GM06990 (cell line): ENCODE results near the gene ACAD8.

Experiments used
- DNase-seq: peaks from one replicate; pipeline ENCODE4 v3.0.0-alpha.2; 2011; ENCODE audit not compliant: insufficient read length; ENCODE audit errors: extremely low read depth
- H3K27me3 ChIP-seq: replicated peaks from 2 replicates; pipeline ENCODE4 v1.6.0; 2011; ENCODE audit warnings: low read length; ENCODE audit not compliant: control insufficient read depth, insufficient read depth
- H3K36me3 ChIP-seq: 2 replicates; pipeline ENCODE4 v1.5.1; 2011; ENCODE audit warnings: low read length; ENCODE audit not compliant: control insufficient read depth, insufficient read depth
- H3K4me3 ChIP-seq: replicated peaks from 2 replicates; pipeline ENCODE4 v1.5.1; 2011; ENCODE audit warnings: low read depth, mild to moderate bottlenecking, control low read depth, low read length
- TF ChIP-seq, protein P1 (sequence below): IDR thresholded peaks from 2 replicates; pipeline ENCODE4 v1.5.1; 2011; ENCODE audit warnings: low read length, control low read depth, mild to moderate bottlenecking, inconsistent platforms; ENCODE audit not compliant: insufficient read depth, poor library complexity, severe bottlenecking

The ACAD8 gene

DNA sequence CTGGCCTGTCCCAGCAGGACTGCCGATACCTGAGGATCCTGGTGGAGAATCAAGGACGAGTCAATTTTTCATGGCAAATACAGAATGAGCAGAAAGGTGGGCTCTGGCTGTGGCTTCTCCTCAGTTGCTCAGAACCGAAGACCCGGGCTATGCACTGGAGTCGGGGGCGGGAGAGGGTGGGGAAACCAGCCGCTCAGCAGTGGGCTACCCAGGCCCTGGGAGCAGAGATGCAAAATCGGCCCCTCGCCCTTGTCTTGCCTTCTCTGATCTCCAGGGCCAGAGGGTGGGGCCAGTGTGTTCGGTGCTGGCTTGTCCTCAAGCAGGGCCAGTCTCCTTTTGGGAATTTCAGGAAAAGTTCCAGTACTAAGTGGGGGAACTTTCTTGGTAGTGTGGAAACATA is 60.0 kb downstream of the ACAD8 start:
- H3K4me3 ChIP-seq = no peak overlapping the region
- H3K36me3 ChIP-seq = no peaks in the 10 kb centered on the region
- TF ChIP-seq, protein P1, sequence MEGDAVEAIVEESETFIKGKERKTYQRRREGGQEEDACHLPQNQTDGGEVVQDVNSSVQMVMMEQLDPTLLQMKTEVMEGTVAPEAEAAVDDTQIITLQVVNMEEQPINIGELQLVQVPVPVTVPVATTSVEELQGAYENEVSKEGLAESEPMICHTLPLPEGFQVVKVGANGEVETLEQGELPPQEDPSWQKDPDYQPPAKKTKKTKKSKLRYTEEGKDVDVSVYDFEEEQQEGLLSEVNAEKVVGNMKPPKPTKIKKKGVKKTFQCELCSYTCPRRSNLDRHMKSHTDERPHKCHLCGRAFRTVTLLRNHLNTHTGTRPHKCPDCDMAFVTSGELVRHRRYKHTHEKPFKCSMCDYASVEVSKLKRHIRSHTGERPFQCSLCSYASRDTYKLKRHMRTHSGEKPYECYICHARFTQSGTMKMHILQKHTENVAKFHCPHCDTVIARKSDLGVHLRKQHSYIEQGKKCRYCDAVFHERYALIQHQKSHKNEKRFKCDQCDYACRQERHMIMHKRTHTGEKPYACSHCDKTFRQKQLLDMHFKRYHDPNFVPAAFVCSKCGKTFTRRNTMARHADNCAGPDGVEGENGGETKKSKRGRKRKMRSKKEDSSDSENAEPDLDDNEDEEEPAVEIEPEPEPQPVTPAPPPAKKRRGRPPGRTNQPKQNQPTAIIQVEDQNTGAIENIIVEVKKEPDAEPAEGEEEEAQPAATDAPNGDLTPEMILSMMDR = no peak
- H3K27me3 ChIP-seq = no peaks in the 10 kb centered on the region
- no peak for DNase-seq

DNA sequence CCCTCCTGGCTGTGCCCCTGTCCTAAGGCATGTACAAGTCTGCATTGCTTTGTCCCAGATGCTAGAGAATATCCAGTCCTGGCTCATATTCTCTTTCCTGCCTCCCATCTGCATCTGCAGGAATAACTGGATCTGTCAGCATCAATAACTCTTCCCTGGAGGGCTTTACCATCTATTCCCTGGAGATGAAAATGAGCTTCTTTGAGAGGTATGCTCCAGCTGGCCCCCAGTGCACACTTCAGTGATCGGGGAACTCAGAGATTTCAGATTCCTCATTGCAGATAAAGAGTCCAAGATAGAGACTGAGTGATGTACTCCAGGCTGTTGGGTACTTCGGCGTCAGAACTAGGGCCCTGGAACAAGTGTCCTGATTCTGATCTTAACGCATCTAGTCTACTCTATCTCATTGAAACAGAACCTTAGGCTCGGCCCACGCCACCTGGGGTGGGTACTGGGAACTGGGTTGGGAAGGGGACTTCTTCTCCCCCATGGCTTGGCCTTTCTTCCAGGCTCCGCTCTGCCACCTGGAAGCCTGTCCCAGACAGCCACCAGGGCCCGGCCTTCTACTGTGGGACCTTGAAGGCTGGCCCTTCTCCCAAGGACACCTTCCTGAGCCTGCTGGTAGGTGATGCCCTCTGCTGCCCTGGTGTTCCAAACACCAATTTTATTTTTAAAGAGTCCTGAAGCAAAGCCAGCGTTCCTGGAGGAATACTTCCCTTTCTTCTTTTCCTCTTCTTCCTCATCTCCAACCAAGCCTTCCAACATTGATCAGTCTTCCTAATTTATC is 60.6 kb downstream of the ACAD8 start:
- DNase-seq = no peak
- Histone ChIP-seq H3K4me3 (no peak overlapping the region), H3K36me3 (no peaks in the 10 kb centered on the region), H3K27me3 (no peaks in the 10 kb centered on the region)
- TF ChIP-seq, protein P1 = no peak
